GM12892 (cell line): ENCODE results near the gene CYP17A1.

Source experiments
- POLR2A ChIP-seq: IDR thresholded peaks from 2 replicates; pipeline ENCODE4 v1.6.1; 2011; ENCODE audit warnings: low read depth, low read length, control low read depth
- POLR2AphosphoS5 ChIP-seq: IDR thresholded peaks from 2 replicates; pipeline ENCODE4 v1.6.1; 2011; ENCODE audit warnings: low read depth, low read length, control low read depth

GRCh38 chr10:102841827-102842345 lies 4.7 kb upstream of the CYP17A1 start:
- TF ChIP-seq POLR2A: no peak
- no peak for TF ChIP-seq POLR2AphosphoS5
